ENCODE results near the gene MPHOSPH10. TPM values are rescaled to one million over a fixed set of nuclear protein-coding genes. Genes with fewer than 3 reads are reported as not detected.
"Not testable (repeated sequence)": the region's sequence is repeated elsewhere in the genome, so short reads cannot be mapped to it uniquely, and the experiment has no call there.

MPHOSPH10 gene
- total RNA-seq, 1 donor from 2014 or later = 18.9 TPM

GRCh38 chr2:71181316-71181715 is 50.9 kb downstream of the MPHOSPH10 start:
- DNase-seq = no peak

- not testable (repeated sequence) for DNase-seq
Measured at GRCh38 chr2:71183306-71184115, 53.1 kb downstream of the MPHOSPH10 start.

- no peak for DNase-seq
Measured at GRCh38 chr2:71186973-71187372, 56.5 kb downstream of the MPHOSPH10 start.

GRCh38 chr2:71187589-71187988 is 57.2 kb downstream of the MPHOSPH10 start:
- no peak for DNase-seq

- peak; percentile 24 for DNase-seq
Measured at GRCh38 chr2:71190656-71191569, 60.5 kb downstream of the MPHOSPH10 start.

GRCh38 chr2:71191570-71191943 is 61.1 kb downstream of the MPHOSPH10 start:
- DNase-seq = no peak

Other genes with a start within 250 kb of the MPHOSPH10 start
- 0.17 TPM in 1 of 2 replicates, not detected in the other for gene VAX2, start 230.1 kb upstream of the MPHOSPH10 start, total RNA-seq
- not detected in 2 replicates for gene ATP6V1B1, start 194.7 kb upstream of the MPHOSPH10 start, total RNA-seq
- gene ANKRD53, start 152.0 kb upstream of the MPHOSPH10 start, total RNA-seq = 0.51 and 0.74 TPM in 2 replicates
- gene TEX261, start 135.8 kb upstream of the MPHOSPH10 start, total RNA-seq = 38.8 and 64.5 TPM in 2 replicates
- 46.5 and 61.1 TPM in 2 replicates for gene NAGK, start 62.0 kb upstream of the MPHOSPH10 start, total RNA-seq
- 9.7 and 14.0 TPM in 2 replicates for gene MCEE, start 405 bp upstream of the MPHOSPH10 start, total RNA-seq
- 1.5 and 1.9 TPM in 2 replicates for gene PAIP2B, start 96.5 kb downstream of the MPHOSPH10 start, total RNA-seq
- 128 and 163 TPM in 2 replicates for gene ZNF638, start 201.1 kb downstream of the MPHOSPH10 start, total RNA-seq

Data from dermis blood vessel endothelial cell (primary cell).